ENCODE measurements around the gene CDH13. TPM values are rescaled to one million over a fixed set of nuclear protein-coding genes. Genes with fewer than 3 reads are reported as not detected.

The CDH13 gene
- total RNA-seq, 1 donor from 2014 or later = 45.1 TPM

GRCh38 chr16:83802135-83802534 lies 1175.4 kb downstream of the CDH13 start:
- no peak overlapping the region for H3K27ac Mint-ChIP-seq (ENCODE audit: unreplicated experiment)
- H3K9me3 Mint-ChIP-seq (ENCODE audit: low read depth) = no peaks in the 10 kb centered on the region
- no peak for TF ChIP-seq CTCF (IDR thresholded peaks at IDR 0.05)
- no peaks in the 10 kb centered on the region for H3K36me3 Mint-ChIP-seq (ENCODE audit: low read depth)
- H3K4me3 Mint-ChIP-seq (ENCODE audit: unreplicated experiment) = no peak overlapping the region
- peaks cover 5% of the 10 kb centered on the region for H3K4me1 Mint-ChIP-seq (ENCODE audit: low read depth)
- DNase-seq (ENCODE audit: low spot score) = no peak
- no peaks in the 10 kb centered on the region for H3K27me3 Mint-ChIP-seq (ENCODE audit: low read depth)

GRCh38 chr16:83802554-83803205 lies 1175.9 kb downstream of the CDH13 start:
- no peak for TF ChIP-seq CTCF (IDR thresholded peaks at IDR 0.05)
- Mint-ChIP-seq H3K9me3 (ENCODE audit: low read depth) (no peaks in the 10 kb centered on the region), H3K36me3 (ENCODE audit: low read depth) (no peaks in the 10 kb centered on the region), H3K27ac (ENCODE audit: unreplicated experiment) (no peak overlapping the region), H3K27me3 (ENCODE audit: low read depth) (no peaks in the 10 kb centered on the region), H3K4me1 (ENCODE audit: low read depth) (peaks cover 8% of the 10 kb centered on the region), H3K4me3 (ENCODE audit: unreplicated experiment) (no peak overlapping the region)
- no peak for DNase-seq (ENCODE audit: low spot score)

- Mint-ChIP-seq H3K27me3 (ENCODE audit: low read depth) (no peaks in the 10 kb centered on the region), H3K36me3 (ENCODE audit: low read depth) (no peaks in the 10 kb centered on the region), H3K4me3 (ENCODE audit: unreplicated experiment) (no peak overlapping the region), H3K4me1 (ENCODE audit: low read depth) (peaks cover 13% of the 10 kb centered on the region), H3K9me3 (ENCODE audit: low read depth) (no peaks in the 10 kb centered on the region), H3K27ac (ENCODE audit: unreplicated experiment) (no peak overlapping the region)
- TF ChIP-seq CTCF (IDR thresholded peaks at IDR 0.05) = no peak
- no peak for DNase-seq (ENCODE audit: low spot score)
Measured at GRCh38 chr16:83803811-83804210, 1177.0 kb downstream of the CDH13 start.

- Mint-ChIP-seq H3K4me1 (ENCODE audit: low read depth) (peaks cover 18% of the 10 kb centered on the region), H3K4me3 (ENCODE audit: unreplicated experiment) (no peak overlapping the region), H3K9me3 (ENCODE audit: low read depth) (no peaks in the 10 kb centered on the region), H3K27me3 (ENCODE audit: low read depth) (no peaks in the 10 kb centered on the region), H3K27ac (ENCODE audit: unreplicated experiment) (no peak overlapping the region), H3K36me3 (ENCODE audit: low read depth) (peaks cover 3% of the 10 kb centered on the region)
- TF ChIP-seq CTCF (IDR thresholded peaks at IDR 0.05) = no peak
- DNase-seq (ENCODE audit: low spot score) = no peak
Measured at GRCh38 chr16:83804366-83804765, 1177.6 kb downstream of the CDH13 start.

GRCh38 chr16:83806036-83806435 lies 1179.3 kb downstream of the CDH13 start:
- no peaks in the 10 kb centered on the region for H3K27me3 Mint-ChIP-seq (ENCODE audit: low read depth)
- H3K36me3 Mint-ChIP-seq (ENCODE audit: low read depth) = peaks cover 6% of the 10 kb centered on the region
- no peak for TF ChIP-seq CTCF (IDR thresholded peaks at IDR 0.05)
- no peak overlapping the region for H3K27ac Mint-ChIP-seq (ENCODE audit: unreplicated experiment)
- no peak for DNase-seq (ENCODE audit: low spot score)
- no peaks in the 10 kb centered on the region for H3K9me3 Mint-ChIP-seq (ENCODE audit: low read depth)
- H3K4me3 Mint-ChIP-seq (ENCODE audit: unreplicated experiment) = no peak overlapping the region
- H3K4me1 Mint-ChIP-seq (ENCODE audit: low read depth) = peaks cover 25% of the 10 kb centered on the region
